HEK293T (cell line): ENCODE data around the gene RBMS1.

Source experiments
- CTBP1 ChIP-seq: fragments of 450-650 bp; IDR thresholded peaks from 2 replicates; pipeline ENCODE4 v1.6.1; 2016; ENCODE audit warnings: borderline replicate concordance
- ELF4 ChIP-seq: fragments of 450-650 bp; IDR thresholded peaks from 2 replicates; pipeline ENCODE4 v1.6.1; 2017; ENCODE audit warnings: antibody characterized with exemption
- FOXA1 ChIP-seq: fragments of 450-650 bp; IDR thresholded peaks from 2 replicates; pipeline ENCODE4 v1.6.1; 2016; ENCODE audit warnings: mild to moderate bottlenecking
- FOXM1 ChIP-seq: fragments of 450-650 bp; IDR thresholded peaks from 2 replicates; pipeline ENCODE4 v1.6.1; 2017; ENCODE audit warnings: mild to moderate bottlenecking, borderline replicate concordance
- NFRKB ChIP-seq: fragments of 450-650 bp; IDR thresholded peaks from 2 replicates; pipeline ENCODE4 v1.6.1; 2016; ENCODE audit warnings: mild to moderate bottlenecking, moderate library complexity
- SP1 ChIP-seq: fragments of 450-650 bp; IDR thresholded peaks from 2 replicates; pipeline ENCODE4 v1.6.1; 2017
- SUZ12 ChIP-seq: fragments of 450-650 bp; IDR thresholded peaks from 2 replicates; pipeline ENCODE4 v1.6.1; 2016; ENCODE audit warnings: mild to moderate bottlenecking
- TARDBP ChIP-seq: fragments of 450-650 bp; IDR thresholded peaks from 2 replicates; pipeline ENCODE4 v1.6.1; 2016

DNA sequence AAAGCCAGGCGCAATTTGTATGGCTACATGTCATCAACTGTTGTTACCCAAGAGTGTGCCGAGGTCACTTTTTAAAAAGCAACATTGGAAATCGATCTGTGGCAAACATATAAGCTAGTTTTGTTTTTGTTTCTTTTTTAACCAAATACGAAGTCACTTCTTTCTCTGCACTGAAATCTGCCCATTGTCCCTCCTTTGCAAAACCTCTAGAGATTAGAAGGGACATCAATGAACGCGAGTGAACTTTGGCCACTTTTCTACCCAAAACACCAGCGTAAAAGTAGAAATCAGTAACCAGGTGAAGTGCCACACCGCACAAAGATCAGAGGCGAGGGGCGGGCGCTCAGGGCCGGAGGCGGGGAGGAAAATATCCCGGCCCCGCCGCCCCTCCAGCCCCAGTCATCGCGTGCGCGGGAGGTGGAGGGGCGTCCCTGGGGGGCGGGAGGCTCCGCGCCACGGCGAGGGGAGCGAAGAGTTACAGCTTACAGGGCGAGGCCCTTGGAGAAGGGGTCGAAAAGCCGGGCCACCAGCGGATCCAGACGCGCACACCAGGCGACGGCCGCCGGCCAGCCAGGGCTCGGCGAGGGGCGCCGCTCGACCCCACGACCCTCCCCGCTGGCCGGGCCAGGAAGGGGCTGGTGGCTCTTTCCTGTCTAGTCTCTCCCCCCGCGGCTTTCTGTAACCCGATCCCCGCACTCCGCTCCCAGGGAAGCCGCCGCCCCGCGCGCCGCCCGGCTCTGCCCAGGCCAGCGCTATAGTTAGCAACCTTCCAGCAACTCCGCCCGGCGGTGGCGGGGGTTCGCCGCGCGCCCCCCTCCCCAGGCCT lies 993 bp downstream of the RBMS1 start:
- TF ChIP-seq ELF4 (no peak), CTBP1 (no peak), SP1 (no peak), FOXA1 (no peak), FOXM1 (peak; percentile 67; the same call in 1 of the 2 replicates), TARDBP (no peak), NFRKB (no peak), SUZ12 (no peak)
